ENCODE measurements around the gene STK11. TPM values are rescaled to one million over a fixed set of nuclear protein-coding genes. Genes with fewer than 3 reads are reported as not detected.

Gene STK11
- total RNA-seq, 4 donors from 2014 or later, result 60.2 to 83.4 (median 71.1) TPM

DNA sequence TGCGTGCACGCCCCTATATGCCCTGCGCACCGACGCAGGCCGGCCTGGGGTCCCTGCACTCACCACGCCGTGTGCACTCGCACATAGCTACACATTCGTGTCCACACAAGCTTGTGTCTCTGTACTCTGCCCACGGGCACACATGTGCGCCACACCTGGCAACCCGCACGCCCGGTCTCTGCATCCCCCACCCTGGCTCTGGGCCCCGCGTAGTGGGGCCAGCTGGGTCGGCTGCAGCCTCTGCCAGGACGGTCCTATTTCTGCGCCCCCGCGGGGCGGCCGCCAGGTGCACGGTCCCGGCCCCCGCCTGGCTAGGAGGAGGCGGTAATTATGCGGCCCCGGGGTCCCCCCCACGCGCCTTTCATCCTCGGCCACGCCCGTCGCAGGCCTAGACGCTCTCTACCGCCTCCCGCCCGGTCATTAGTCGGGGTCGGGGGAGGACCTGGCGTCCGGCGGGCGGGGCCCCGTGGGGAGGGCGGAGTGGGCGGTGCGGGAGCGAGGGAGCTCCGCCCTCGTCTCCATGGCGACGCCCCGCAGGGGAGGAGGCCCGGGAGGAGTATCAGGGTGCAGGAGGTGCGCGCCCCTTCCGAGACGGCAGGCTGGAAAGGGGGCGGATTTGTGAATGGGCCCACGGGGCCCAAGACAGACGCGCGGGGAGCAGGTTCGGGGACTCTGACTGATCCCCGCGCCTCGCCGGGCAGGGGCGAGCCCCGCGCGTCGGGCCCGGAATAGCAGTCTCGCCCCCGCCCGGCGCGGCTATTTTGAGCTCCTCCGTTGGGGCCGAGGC lies 60.7 kb downstream of the STK11 start:
- Histone ChIP-seq H3K9me3 (no peaks in the 10 kb centered on the region), H3K27ac (peak overlapping the region; percentile 68 to 84 (median 78)), H3K36me3 (peaks cover 5 to 14% of the 10 kb centered on the region in 2 donors), H3K4me3 (replicated peaks in 1 of 3) (peak overlapping the region in 1 of 3 donors; percentile 35), H3K27me3 (no peaks in the 10 kb centered on the region), H3K4me1 (peaks cover 71 to 83% of the 10 kb centered on the region in 2 donors)
- intact Hi-C loops (cut with DNase I), result loop anchor here (2.0 kb wide), 1 partner anchor 22 kb away; no protein-coding TSS in a partner anchor
- no peak for TF ChIP-seq POLR2A (IDR thresholded peaks at IDR 0.05)
- TF ChIP-seq, protein P1, sequence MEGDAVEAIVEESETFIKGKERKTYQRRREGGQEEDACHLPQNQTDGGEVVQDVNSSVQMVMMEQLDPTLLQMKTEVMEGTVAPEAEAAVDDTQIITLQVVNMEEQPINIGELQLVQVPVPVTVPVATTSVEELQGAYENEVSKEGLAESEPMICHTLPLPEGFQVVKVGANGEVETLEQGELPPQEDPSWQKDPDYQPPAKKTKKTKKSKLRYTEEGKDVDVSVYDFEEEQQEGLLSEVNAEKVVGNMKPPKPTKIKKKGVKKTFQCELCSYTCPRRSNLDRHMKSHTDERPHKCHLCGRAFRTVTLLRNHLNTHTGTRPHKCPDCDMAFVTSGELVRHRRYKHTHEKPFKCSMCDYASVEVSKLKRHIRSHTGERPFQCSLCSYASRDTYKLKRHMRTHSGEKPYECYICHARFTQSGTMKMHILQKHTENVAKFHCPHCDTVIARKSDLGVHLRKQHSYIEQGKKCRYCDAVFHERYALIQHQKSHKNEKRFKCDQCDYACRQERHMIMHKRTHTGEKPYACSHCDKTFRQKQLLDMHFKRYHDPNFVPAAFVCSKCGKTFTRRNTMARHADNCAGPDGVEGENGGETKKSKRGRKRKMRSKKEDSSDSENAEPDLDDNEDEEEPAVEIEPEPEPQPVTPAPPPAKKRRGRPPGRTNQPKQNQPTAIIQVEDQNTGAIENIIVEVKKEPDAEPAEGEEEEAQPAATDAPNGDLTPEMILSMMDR (IDR thresholded peaks at IDR 0.05), result no peak
- WGBS, 2 donors, result 7 to 42% methylated on average over 11 to 34 of the region's 84 CpGs
- DNase-seq, result peak; percentile 69 to 74

DNA sequence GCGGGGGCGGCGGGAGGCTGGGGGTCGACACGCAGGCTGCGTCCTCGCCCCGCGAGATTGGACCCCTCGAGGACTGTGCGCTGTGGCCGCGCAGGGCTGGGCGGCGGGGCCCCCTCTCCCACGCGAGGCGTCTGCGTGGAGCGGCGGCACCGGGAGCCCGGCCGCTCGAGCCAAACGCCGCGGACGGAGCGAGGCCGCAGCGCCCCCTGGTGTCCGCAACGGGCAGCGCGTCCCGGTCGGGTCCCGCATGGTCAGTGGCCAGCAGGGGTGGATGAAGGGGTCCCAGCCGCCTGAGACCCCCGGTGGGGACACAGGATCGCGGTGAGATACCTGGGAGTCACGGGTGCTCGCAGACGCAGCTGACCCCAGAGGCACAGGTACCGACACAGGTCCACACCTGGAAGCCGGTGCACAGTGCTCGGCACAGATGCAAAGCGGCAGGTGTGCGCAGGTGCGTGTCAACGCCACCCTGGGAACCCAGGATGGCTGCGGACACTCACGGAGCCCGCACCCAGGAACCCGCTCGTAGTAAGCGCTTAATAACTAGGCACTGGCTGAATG lies 61.4 kb downstream of the STK11 start:
- intact Hi-C loops (cut with DNase I), result loop anchor here (2.0 kb wide), 1 partner anchor 22 kb away; no protein-coding TSS in a partner anchor
- no peak for TF ChIP-seq POLR2A (IDR thresholded peaks at IDR 0.05)
- TF ChIP-seq, protein P1 (IDR thresholded peaks at IDR 0.05), result peak; percentile 73 to 99 (median 96)
- DNase-seq, result peak; percentile 67 to 72
- Histone ChIP-seq H3K4me1 (peaks cover 71 to 83% of the 10 kb centered on the region in 2 donors), H3K9me3 (no peaks in the 10 kb centered on the region), H3K27me3 (no peaks in the 10 kb centered on the region), H3K36me3 (peaks cover 12 to 20% of the 10 kb centered on the region in 2 donors), H3K4me3 (replicated peaks in 1 of 3) (peak overlapping the region in 1 of 3 donors; percentile 35), H3K27ac (peak overlapping the region; percentile 68 to 84 (median 78))
- WGBS, 2 donors, result 2 to 4% methylated on average over 3 to 9 of the region's 59 CpGs

DNA sequence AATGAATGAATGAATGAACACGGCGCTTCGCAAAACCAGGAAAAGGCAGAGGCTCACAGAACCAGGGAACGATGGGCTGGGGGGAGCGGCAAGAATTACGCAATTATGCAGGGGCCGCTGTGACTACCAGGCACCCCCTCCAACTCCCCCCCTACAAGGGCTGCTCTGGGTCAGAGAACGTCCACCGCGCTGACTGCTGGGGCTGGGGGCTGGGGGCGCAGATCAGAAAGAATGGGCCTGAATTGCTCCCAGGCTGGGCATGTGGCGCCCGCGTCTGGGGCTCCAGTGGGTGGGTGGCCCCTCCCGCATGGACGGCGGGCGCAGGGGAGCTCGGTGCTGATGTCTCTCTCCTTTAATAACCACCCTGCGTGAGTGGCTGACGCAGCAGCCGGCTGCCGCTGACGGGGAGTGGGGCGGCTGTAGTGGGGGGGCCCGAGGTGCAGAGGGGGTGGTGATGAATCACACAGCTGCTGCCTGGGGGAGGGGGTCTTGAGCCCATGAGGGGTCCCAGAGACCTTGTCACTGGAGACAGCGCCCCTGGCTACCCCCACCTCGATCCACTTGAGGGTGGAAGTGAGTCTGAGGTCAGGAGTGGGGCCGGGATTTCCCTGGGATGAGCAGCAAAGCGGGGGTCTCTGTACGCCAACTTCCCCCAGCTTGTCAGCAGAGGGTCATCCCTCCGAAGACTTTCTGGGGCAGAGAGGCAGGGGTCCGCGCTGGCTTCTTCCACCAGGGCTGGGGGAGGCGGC lies 62.1 kb downstream of the STK11 start:
- TF ChIP-seq, protein P1 (IDR thresholded peaks at IDR 0.05), result no peak
- no peak for TF ChIP-seq POLR2A (IDR thresholded peaks at IDR 0.05)
- Histone ChIP-seq H3K9me3 (no peaks in the 10 kb centered on the region), H3K27me3 (no peaks in the 10 kb centered on the region), H3K4me3 (replicated peaks in 1 of 3) (no peak overlapping the region), H3K27ac (peak overlapping the region in 1 of 3 donors; percentile 95), H3K36me3 (peaks cover 18 to 27% of the 10 kb centered on the region in 2 donors), H3K4me1 (peaks cover 65 to 82% of the 10 kb centered on the region in 2 donors)
- 32 to 41% methylated on average over 22 to 23 of the region's 35 CpGs for WGBS, 2 donors
- no peak for DNase-seq
- intact Hi-C loops (cut with DNase I), result loop anchor here (2.0 kb wide), 1 partner anchor 23 kb away; no protein-coding TSS in a partner anchor

DNA sequence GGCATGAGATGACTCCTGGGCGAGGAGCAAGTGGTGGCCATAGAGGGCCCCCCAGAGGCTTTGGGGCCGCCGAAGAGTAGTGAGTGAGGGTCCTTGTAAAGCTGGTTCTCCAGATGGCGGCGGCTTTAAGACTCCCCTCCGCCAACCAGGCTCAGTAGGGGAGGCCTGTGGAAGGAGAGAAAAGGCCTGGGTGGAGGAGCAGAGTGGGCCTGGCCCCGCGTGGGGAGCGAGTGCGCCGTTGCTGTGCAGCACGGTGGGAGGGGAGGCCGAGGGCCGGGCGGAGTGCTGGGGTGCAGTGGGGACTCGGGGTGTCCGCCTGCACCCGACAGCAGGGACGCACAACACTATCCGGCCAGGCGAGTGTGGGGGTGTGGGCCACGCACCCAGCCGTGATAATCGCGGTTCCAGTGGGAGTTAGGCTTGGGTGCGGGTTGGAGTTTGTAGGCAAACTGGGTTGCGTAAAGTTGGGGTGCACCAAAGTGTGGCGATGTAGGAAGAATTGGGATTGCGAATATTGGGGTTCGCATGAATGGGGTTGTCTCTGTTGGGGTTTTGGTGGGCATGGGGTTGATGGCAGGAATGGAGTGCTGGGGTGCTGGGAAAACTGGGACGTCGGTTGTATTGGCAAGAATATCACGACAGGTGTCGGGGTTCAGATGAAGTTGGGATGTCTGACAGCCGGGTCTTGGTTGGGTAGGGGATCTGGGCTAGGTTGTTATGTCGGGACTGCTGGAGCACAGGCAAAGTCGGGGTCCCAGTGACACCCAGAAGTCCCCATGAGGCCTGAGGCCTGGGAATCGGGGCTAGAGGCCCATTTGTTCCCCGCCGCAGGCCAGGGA lies 62.9 kb downstream of the STK11 start:
- H3K9me3 ChIP-seq, result no peaks in the 10 kb centered on the region
- intact Hi-C loops (cut with DNase I), result no loop called here
- H3K36me3 ChIP-seq, result peaks cover 26 to 35% of the 10 kb centered on the region in 2 donors
- H3K4me3 ChIP-seq (replicated peaks in 1 of 3), result no peak overlapping the region
- WGBS, 2 donors, result 48 to 59% methylated on average over 33 to 40 of the region's 40 CpGs
- peaks cover 58 to 81% of the 10 kb centered on the region in 2 donors for H3K4me1 ChIP-seq
- H3K27me3 ChIP-seq, result no peaks in the 10 kb centered on the region
- TF ChIP-seq, protein P1 (IDR thresholded peaks at IDR 0.05), result no peak
- no peak for TF ChIP-seq POLR2A (IDR thresholded peaks at IDR 0.05)
- peak overlapping the region; percentile 44 to 95 (median 46) for H3K27ac ChIP-seq
- DNase-seq, result no peak

Data from thyroid gland (tissue), 4 donors.